Loucy (cell line): Measurements from ENCODE around the gene RELCH.

Source experiments
- H2AFZ ChIP-seq: fragments of 200-600 bp; sonication (generic); 2 replicates; pipeline ENCODE4 v1.6.0; 2016; ENCODE audit warnings: antibody characterized with exemption, mild to moderate bottlenecking, low read length, moderate library complexity
- H3F3A ChIP-seq: fragments of 200-600 bp; 2 replicates; pipeline ENCODE4 v1.6.0; 2016; ENCODE audit warnings: antibody characterized with exemption, low read depth, mild to moderate bottlenecking
- H3K27me3 ChIP-seq: fragments of 200-600 bp; sonication (generic); 2 replicates; pipeline ENCODE4 v1.6.1; 2014; ENCODE audit warnings: low read length, mild to moderate bottlenecking; ENCODE audit not compliant: insufficient read depth, poor library complexity, severe bottlenecking
- H3K36me3 ChIP-seq: fragments of 200-600 bp; sonication (generic); 2 replicates; pipeline ENCODE4 v1.6.1; 2016; ENCODE audit warnings: low read length; ENCODE audit not compliant: insufficient read depth
- H3K4me1 ChIP-seq: fragments of 200-600 bp; sonication (generic); 2 replicates; pipeline ENCODE4 v1.5.1; 2014; ENCODE audit warnings: low read length, mild to moderate bottlenecking; ENCODE audit not compliant: insufficient read depth, poor library complexity, severe bottlenecking
- H3K4me2 ChIP-seq: fragments of 200-600 bp; sonication (generic); 2 replicates; pipeline ENCODE4 v1.6.0; 2014; ENCODE audit warnings: antibody characterized with exemption, low read length, low read depth, mild to moderate bottlenecking; ENCODE audit not compliant: poor library complexity, severe bottlenecking
- H3K4me3 ChIP-seq: fragments of 200-600 bp; sonication (generic); 2 replicates; pipeline ENCODE4 v1.5.1; 2014; ENCODE audit warnings: low read length, mild to moderate bottlenecking, mixed read lengths; ENCODE audit not compliant: poor library complexity, severe bottlenecking
- H3K79me2 ChIP-seq: fragments of 200-600 bp; sonication (generic); 2 replicates; pipeline ENCODE4 v1.6.1; 2014; ENCODE audit warnings: low read length; ENCODE audit not compliant: insufficient read depth
- H3K9ac ChIP-seq: fragments of 200-600 bp; sonication (generic); 2 replicates; pipeline ENCODE4 v1.6.0; 2014; ENCODE audit warnings: mild to moderate bottlenecking, low read depth, low read length, moderate library complexity; ENCODE audit not compliant: poor library complexity, severe bottlenecking
- H3K9me2 ChIP-seq: fragments of 200-600 bp; sonication (generic); replicated peaks from 2 replicates; pipeline ENCODE4 v1.6.1; 2016; ENCODE audit warnings: low read depth, low read length, mixed read lengths
- H3K9me3 ChIP-seq: fragments of 200-600 bp; sonication (generic); 2 replicates; pipeline ENCODE4 v1.6.1; 2014; ENCODE audit warnings: mild to moderate bottlenecking, antibody characterized with exemption, low read length, low read depth; ENCODE audit not compliant: insufficient read depth
- H4K20me1 ChIP-seq: fragments of 200-600 bp; sonication (generic); 2 replicates; pipeline ENCODE4 v1.6.0; 2014; ENCODE audit warnings: antibody characterized with exemption, low read length, mild to moderate bottlenecking; ENCODE audit not compliant: insufficient read depth, poor library complexity, severe bottlenecking
- CTCF ChIP-seq: fragments of 200-600 bp; sonication (generic); conservative IDR thresholded peaks from 2 replicates; pipeline ENCODE4 v1.5.1; 2014; ENCODE audit warnings: mild to moderate bottlenecking, antibody characterized with exemption, low read length
- EZH2phosphoT487 ChIP-seq: fragments of 200-600 bp; IDR thresholded peaks from 2 replicates; pipeline ENCODE4 v1.6.1; 2018; ENCODE audit warnings: antibody characterized with exemption, mild to moderate bottlenecking, moderate library complexity, borderline replicate concordance

The RELCH gene

GRCh38 chr18:62206593-62206992 is 19.5 kb downstream of the RELCH start:
- H3K9me3 ChIP-seq: peaks cover 3% of the 10 kb centered on the region; the same call in 1 of the 2 replicates
- H3K36me3 ChIP-seq: peaks cover 10% of the 10 kb centered on the region; the same call in 1 of the 2 replicates

GRCh38 chr18:62209046-62209445 is 22.0 kb downstream of the RELCH start:
- no peak overlapping the region for H3K4me2 ChIP-seq
- H3K9me3 ChIP-seq: peaks cover 3% of the 10 kb centered on the region; the same call in 1 of the 2 replicates
- H3K4me1 ChIP-seq: peaks cover 29% of the 10 kb centered on the region
- peaks cover 29% of the 10 kb centered on the region for H4K20me1 ChIP-seq
- no peaks in the 10 kb centered on the region for H3F3A ChIP-seq
- H2AFZ ChIP-seq: no peak overlapping the region
- no peak for TF ChIP-seq EZH2phosphoT487
- no peak for TF ChIP-seq CTCF
- H3K79me2 ChIP-seq: peaks cover 77% of the 10 kb centered on the region
- no peaks in the 10 kb centered on the region for H3K9me2 ChIP-seq
- no peak overlapping the region for H3K4me3 ChIP-seq
- no peak overlapping the region for H3K9ac ChIP-seq
- no peaks in the 10 kb centered on the region for H3K27me3 ChIP-seq
- H3K36me3 ChIP-seq: peaks cover 25% of the 10 kb centered on the region

More at GRCh38 chr18:62206593-62206992, 19.5 kb downstream of the RELCH start:
- no peak overlapping the region for H2AFZ ChIP-seq
- peaks cover 29% of the 10 kb centered on the region for H3K4me1 ChIP-seq
- H3K9ac ChIP-seq: no peak overlapping the region
- H3K27me3 ChIP-seq: no peaks in the 10 kb centered on the region
- no peaks in the 10 kb centered on the region for H3F3A ChIP-seq
- TF ChIP-seq CTCF: no peak
- TF ChIP-seq EZH2phosphoT487: no peak
- peaks cover 92% of the 10 kb centered on the region for H3K79me2 ChIP-seq
- no peaks in the 10 kb centered on the region for H3K9me2 ChIP-seq
- no peak overlapping the region for H3K4me3 ChIP-seq
- peak overlapping the region; percentile 54 for H3K4me2 ChIP-seq
- peaks cover 34% of the 10 kb centered on the region for H4K20me1 ChIP-seq

- Histone ChIP-seq H3K79me2 (peaks cover 72% of the 10 kb centered on the region), H3K9ac (no peak overlapping the region)
These were observed 23.1 kb downstream of the RELCH start for GRCh38 chr18:62210138-62210537.

More at GRCh38 chr18:62210138-62210537, 23.1 kb downstream of the RELCH start:
- Histone ChIP-seq H3K36me3 (peaks cover 36% of the 10 kb centered on the region), H3K9me3 (peaks cover 3% of the 10 kb centered on the region; the same call in 1 of the 2 replicates), H3K4me2 (no peak overlapping the region), H3K4me3 (no peak overlapping the region), H4K20me1 (peaks cover 21% of the 10 kb centered on the region), H3K27me3 (no peaks in the 10 kb centered on the region), H3K4me1 (peaks cover 24% of the 10 kb centered on the region), H2AFZ (no peak overlapping the region), H3F3A (no peaks in the 10 kb centered on the region), H3K9me2 (no peaks in the 10 kb centered on the region)
- TF ChIP-seq CTCF (no peak), EZH2phosphoT487 (no peak)
